Stimulated activated naive CD8-positive, alpha-beta T cell treated with anti-CD3 and anti-CD28 coated beads, Interleukin-15, Interleukin-2, amounts not matched to agents 100 ng/mL and 50 ng/mL, for 24 hours (primary cell): Measurements from ENCODE around the gene INPP5E.

ENCODE experiments used
- H3K27ac Mint-ChIP-seq: one replicate; pipeline ENCODE4 v1.8.0; 2021; ENCODE audit warnings: mild to moderate bottlenecking, mixed read lengths
- H3K27me3 Mint-ChIP-seq: one replicate; pipeline ENCODE4 v1.8.0; 2021; ENCODE audit warnings: mixed read lengths
- H3K36me3 Mint-ChIP-seq: one replicate; pipeline ENCODE4 v1.8.0; 2021; ENCODE audit warnings: low read depth, mixed read lengths
- H3K4me1 Mint-ChIP-seq: one replicate; pipeline ENCODE4 v1.8.0; 2021; ENCODE audit warnings: low read depth, mixed read lengths
- H3K4me3 Mint-ChIP-seq: one replicate; pipeline ENCODE4 v1.8.0; 2021; ENCODE audit warnings: mild to moderate bottlenecking, mixed read lengths
- H3K9me3 Mint-ChIP-seq: one replicate; pipeline ENCODE4 v1.8.0; 2021; ENCODE audit warnings: mixed read lengths

Gene INPP5E

GRCh38 chr9:136439481-136440408 is at the start of gene INPP5E:
Gene INPP5E (minus strand): TSS chr9:136439845. CDS start chr9:136439419, 426 bp downstream.
- Mint-ChIP-seq H3K9me3 (no peaks in the 10 kb centered on the region), H3K4me3 (peak within 1 kb of the TSS; percentile 84), H3K36me3 (peaks cover 17% of the 10 kb centered on the region), H3K27ac (no peak within 1 kb of the TSS), H3K27me3 (no peaks in the 10 kb centered on the region), H3K4me1 (peaks cover 27% of the 10 kb centered on the region)

- Mint-ChIP-seq H3K4me3 (no peak overlapping the region), H3K36me3 (no peaks in the 10 kb centered on the region)
Observed at GRCh38 chr9:136488247-136489214, 48.9 kb upstream of the INPP5E start.

GRCh38 chr9:136487672-136488071 is 48.0 kb upstream of the INPP5E start:
- Mint-ChIP-seq H3K27me3 (no peaks in the 10 kb centered on the region), H3K9me3 (no peaks in the 10 kb centered on the region), H3K27ac (no peak overlapping the region), H3K4me1 (peaks cover 4% of the 10 kb centered on the region), H3K36me3 (no peaks in the 10 kb centered on the region), H3K4me3 (no peak overlapping the region)

More at GRCh38 chr9:136488247-136489214, 48.9 kb upstream of the INPP5E start:
- H3K27ac Mint-ChIP-seq, result no peak overlapping the region
- no peaks in the 10 kb centered on the region for H3K27me3 Mint-ChIP-seq
- no peaks in the 10 kb centered on the region for H3K9me3 Mint-ChIP-seq
- peaks cover 4% of the 10 kb centered on the region for H3K4me1 Mint-ChIP-seq

GRCh38 chr9:136486823-136487620 is 47.4 kb upstream of the INPP5E start:
- Mint-ChIP-seq H3K27me3 (no peaks in the 10 kb centered on the region), H3K4me1 (peaks cover 7% of the 10 kb centered on the region), H3K9me3 (no peaks in the 10 kb centered on the region), H3K36me3 (peaks cover 3% of the 10 kb centered on the region), H3K4me3 (no peak overlapping the region), H3K27ac (no peak overlapping the region)

GRCh38 chr9:136486131-136486530 is 46.5 kb upstream of the INPP5E start:
- H3K27me3 Mint-ChIP-seq, result no peaks in the 10 kb centered on the region
- peaks cover 16% of the 10 kb centered on the region for H3K4me1 Mint-ChIP-seq
- H3K4me3 Mint-ChIP-seq, result no peak overlapping the region
- no peaks in the 10 kb centered on the region for H3K9me3 Mint-ChIP-seq
- no peak overlapping the region for H3K27ac Mint-ChIP-seq
- peaks cover 9% of the 10 kb centered on the region for H3K36me3 Mint-ChIP-seq

- peak overlapping the region; percentile 59 for H3K4me3 Mint-ChIP-seq
- H3K4me1 Mint-ChIP-seq, result peaks cover 21% of the 10 kb centered on the region
- peaks cover 10% of the 10 kb centered on the region for H3K36me3 Mint-ChIP-seq
- H3K27ac Mint-ChIP-seq, result no peak overlapping the region
- H3K27me3 Mint-ChIP-seq, result no peaks in the 10 kb centered on the region
- no peaks in the 10 kb centered on the region for H3K9me3 Mint-ChIP-seq
Observed at GRCh38 chr9:136485049-136486045, 45.7 kb upstream of the INPP5E start.

GRCh38 chr9:136484153-136485048 is 44.8 kb upstream of the INPP5E start:
- H3K4me3 Mint-ChIP-seq, result peak overlapping the region; percentile 59
- no peak overlapping the region for H3K27ac Mint-ChIP-seq

GRCh38 chr9:136483589-136484152 is 44.0 kb upstream of the INPP5E start:
- Mint-ChIP-seq H3K9me3 (no peaks in the 10 kb centered on the region), H3K27ac (peak overlapping the region; percentile 88), H3K4me3 (peak overlapping the region; percentile 94), H3K27me3 (no peaks in the 10 kb centered on the region), H3K4me1 (peaks cover 37% of the 10 kb centered on the region), H3K36me3 (peaks cover 20% of the 10 kb centered on the region)

More at GRCh38 chr9:136484153-136485048, 44.8 kb upstream of the INPP5E start:
- Mint-ChIP-seq H3K4me1 (peaks cover 30% of the 10 kb centered on the region), H3K27me3 (no peaks in the 10 kb centered on the region), H3K36me3 (peaks cover 15% of the 10 kb centered on the region), H3K9me3 (no peaks in the 10 kb centered on the region)

- Mint-ChIP-seq H3K27ac (peak within 1 kb of the TSS; percentile 96), H3K4me1 (peaks cover 41% of the 10 kb centered on the region), H3K36me3 (peaks cover 24% of the 10 kb centered on the region), H3K27me3 (no peaks in the 10 kb centered on the region), H3K4me3 (peak within 1 kb of the TSS; percentile 94), H3K9me3 (no peaks in the 10 kb centered on the region)
Observed at GRCh38 chr9:136482793-136483588, 43.3 kb upstream of the INPP5E start, which contains the start of gene SEC16A. Gene SEC16A (minus strand): TSS chr9:136483040. CDS start chr9:136477615, 5,425 bp downstream.

GRCh38 chr9:136482046-136482792 is 42.6 kb upstream of the INPP5E start:
- Mint-ChIP-seq H3K4me1 (peaks cover 41% of the 10 kb centered on the region), H3K4me3 (peak overlapping the region; percentile 94), H3K9me3 (no peaks in the 10 kb centered on the region), H3K36me3 (peaks cover 31% of the 10 kb centered on the region), H3K27me3 (no peaks in the 10 kb centered on the region), H3K27ac (peak overlapping the region; percentile 88)

- Mint-ChIP-seq H3K9me3 (no peaks in the 10 kb centered on the region), H3K4me3 (peak overlapping the region; percentile 94), H3K27me3 (no peaks in the 10 kb centered on the region), H3K4me1 (peaks cover 41% of the 10 kb centered on the region), H3K36me3 (peaks cover 32% of the 10 kb centered on the region), H3K27ac (peak overlapping the region; percentile 88)
Observed at GRCh38 chr9:136481558-136481957, 41.9 kb upstream of the INPP5E start.
